NB4 (cell line): ENCODE data around the gene HEMGN.
"Not testable (repeated sequence)": the region's sequence is repeated elsewhere in the genome, so short reads cannot be mapped to it uniquely, and the experiment has no call there.

Experiments used
- DNase-seq: peaks from one replicate; pipeline ENCODE4 v3.0.0; 2010; ENCODE audit warnings: low read depth
- H3K4me3 ChIP-seq: one replicate; pipeline ENCODE4 v1.5.1; 2011; ENCODE audit warnings: mild to moderate bottlenecking, low read depth, low read length, moderate library complexity
- MYC ChIP-seq: IDR thresholded peaks from 2 replicates; pipeline ENCODE4 v1.6.1; 2011; ENCODE audit warnings: low read depth, low read length
- POLR2A ChIP-seq: IDR thresholded peaks from 2 replicates; pipeline ENCODE4 v1.6.1; 2011; ENCODE audit warnings: mild to moderate bottlenecking; ENCODE audit not compliant: insufficient read length; ENCODE audit errors: extremely low read depth
- TF ChIP-seq, protein P1 (sequence below): IDR thresholded peaks from one replicate; pipeline ENCODE4 v1.5.1; 2012; ENCODE audit warnings: low read depth, low read length
- TF ChIP-seq, protein P2 (sequence below): IDR thresholded peaks from 2 replicates; pipeline ENCODE4 v1.6.1; 2011; ENCODE audit warnings: low read depth, low read length

The HEMGN gene

DNA sequence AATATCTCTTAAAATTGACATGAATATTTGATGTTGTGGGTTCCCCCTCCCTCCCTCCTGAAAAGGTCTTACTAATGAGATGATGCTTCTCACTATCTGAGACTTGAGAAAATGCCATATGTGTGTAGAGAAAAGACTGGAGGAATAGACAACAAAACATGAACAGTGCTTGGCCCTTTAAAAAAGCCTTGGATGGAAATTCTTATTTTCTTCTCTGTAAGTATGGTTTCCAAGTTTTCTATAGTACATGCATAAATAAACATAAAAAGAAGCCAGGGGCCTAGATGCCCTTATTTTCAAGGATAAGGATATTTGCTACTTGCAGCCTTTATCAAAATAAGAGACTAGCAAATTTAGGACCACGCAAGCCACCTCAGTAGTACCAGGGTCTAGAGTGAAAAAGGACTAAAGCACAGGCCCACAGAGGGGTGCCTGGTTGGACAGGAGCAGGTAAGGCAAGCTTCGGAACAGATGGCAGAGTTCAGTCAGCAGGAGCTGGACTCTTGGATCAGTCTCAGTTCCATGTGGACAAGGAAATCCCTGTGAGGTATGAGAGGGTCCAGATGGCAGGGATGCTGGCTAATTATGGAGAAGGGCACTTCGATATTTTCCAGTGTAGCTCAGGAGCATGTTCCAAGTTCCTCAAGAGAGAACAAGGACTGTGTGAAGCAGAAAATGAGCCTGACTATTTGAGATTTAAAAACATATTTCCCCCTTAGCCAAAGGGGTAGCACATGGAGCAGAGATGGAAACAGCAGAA, 40.6 kb upstream of the HEMGN start:
- DNase-seq, result no peak
- H3K4me3 ChIP-seq, result no peak overlapping the region
- TF ChIP-seq, protein P1, sequence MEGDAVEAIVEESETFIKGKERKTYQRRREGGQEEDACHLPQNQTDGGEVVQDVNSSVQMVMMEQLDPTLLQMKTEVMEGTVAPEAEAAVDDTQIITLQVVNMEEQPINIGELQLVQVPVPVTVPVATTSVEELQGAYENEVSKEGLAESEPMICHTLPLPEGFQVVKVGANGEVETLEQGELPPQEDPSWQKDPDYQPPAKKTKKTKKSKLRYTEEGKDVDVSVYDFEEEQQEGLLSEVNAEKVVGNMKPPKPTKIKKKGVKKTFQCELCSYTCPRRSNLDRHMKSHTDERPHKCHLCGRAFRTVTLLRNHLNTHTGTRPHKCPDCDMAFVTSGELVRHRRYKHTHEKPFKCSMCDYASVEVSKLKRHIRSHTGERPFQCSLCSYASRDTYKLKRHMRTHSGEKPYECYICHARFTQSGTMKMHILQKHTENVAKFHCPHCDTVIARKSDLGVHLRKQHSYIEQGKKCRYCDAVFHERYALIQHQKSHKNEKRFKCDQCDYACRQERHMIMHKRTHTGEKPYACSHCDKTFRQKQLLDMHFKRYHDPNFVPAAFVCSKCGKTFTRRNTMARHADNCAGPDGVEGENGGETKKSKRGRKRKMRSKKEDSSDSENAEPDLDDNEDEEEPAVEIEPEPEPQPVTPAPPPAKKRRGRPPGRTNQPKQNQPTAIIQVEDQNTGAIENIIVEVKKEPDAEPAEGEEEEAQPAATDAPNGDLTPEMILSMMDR, result no peak

DNA sequence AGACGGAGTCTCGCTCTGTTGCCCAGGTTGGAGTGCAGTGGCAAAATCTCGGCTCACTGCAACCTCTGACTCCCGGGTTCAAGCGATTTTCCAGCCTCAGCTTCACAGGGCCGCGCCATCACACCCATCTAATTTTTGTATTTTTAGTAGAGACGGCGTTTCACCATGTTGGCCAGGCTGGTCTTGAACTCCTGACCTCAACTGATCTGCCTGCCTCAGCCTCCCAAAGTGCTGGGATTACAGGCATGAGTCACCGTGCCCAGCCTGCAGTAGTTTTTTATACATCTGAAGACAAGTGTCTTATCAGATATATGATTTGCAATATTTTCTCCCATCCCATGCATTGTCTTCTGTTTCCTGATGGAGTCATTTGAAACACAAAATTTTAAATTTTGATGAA, 38.7 kb upstream of the HEMGN start:
- DNase-seq, H3K4me3 ChIP-seq: not testable (repeated sequence)

DNA sequence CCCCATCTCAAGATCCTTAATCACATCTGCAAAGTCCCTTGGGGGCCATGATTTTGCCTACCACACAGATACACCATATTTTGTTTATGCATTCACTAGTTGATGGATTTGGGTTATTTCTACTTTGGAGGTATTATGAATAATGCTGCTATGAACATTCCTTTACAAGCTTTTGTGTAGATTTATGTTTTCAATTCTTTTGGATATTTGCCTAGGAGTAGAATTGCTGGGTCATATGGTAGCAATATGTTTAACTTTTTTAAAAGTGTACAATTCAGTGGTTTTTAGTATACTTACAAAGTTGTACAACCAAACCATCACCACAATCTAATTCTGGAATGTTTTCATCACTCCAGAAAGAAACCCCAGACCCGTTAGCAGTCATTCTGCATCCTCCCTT, 37.4 kb upstream of the HEMGN start:
- DNase-seq, result no peak
- TF ChIP-seq, protein P2, sequence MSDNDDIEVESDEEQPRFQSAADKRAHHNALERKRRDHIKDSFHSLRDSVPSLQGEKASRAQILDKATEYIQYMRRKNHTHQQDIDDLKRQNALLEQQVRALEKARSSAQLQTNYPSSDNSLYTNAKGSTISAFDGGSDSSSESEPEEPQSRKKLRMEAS, result no peak
- H3K4me3 ChIP-seq, result no peak overlapping the region

DNA sequence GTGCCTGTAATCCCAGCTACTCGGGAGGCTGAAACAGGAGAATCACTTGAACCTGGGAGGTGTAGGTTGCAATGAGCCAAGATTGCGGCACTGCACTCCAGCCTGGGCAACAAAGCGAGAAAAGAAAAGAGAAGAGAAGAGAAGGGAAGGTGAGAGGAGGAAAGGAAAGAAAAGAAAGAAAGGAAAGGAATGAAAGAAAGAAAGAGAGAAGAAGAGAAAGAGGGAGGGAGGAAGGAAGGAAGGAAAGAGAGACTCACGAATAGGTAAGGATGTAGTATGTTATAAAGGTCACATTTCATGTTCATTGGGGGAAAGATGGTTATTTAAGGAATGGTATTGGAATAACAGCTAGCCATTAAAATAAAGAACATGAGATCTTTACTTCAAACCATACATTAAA, 34.8 kb upstream of the HEMGN start:
- no peak for DNase-seq
- H3K4me3 ChIP-seq, result no peak overlapping the region
- TF ChIP-seq, protein P2, result no peak
- TF ChIP-seq MYC, result no peak
- no peak for TF ChIP-seq POLR2A
- TF ChIP-seq, protein P1, result no peak

DNA sequence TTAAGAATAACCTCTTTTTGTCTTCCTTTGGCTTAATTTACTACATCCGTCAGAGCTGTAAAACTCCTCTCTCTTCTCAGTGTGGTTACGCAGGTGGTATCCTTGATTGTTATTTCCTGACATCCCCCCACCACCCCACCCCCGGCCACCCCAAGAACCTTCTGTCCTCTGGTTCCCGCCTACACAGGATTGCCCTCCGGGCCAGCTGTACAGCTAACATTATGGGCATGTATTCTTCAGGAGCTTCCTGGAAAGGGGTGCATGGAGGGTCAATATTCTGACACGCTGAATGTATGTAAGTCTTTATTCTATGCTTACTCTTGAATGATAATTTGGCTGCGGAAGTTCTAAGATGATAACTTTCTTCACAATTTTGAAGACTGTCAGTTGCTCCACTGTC, 32.2 kb upstream of the HEMGN start:
- TF ChIP-seq, protein P2, result no peak
- TF ChIP-seq MYC (no peak), POLR2A (no peak)
- TF ChIP-seq, protein P1, result no peak
- no peak overlapping the region for H3K4me3 ChIP-seq
- DNase-seq, result no peak

DNA sequence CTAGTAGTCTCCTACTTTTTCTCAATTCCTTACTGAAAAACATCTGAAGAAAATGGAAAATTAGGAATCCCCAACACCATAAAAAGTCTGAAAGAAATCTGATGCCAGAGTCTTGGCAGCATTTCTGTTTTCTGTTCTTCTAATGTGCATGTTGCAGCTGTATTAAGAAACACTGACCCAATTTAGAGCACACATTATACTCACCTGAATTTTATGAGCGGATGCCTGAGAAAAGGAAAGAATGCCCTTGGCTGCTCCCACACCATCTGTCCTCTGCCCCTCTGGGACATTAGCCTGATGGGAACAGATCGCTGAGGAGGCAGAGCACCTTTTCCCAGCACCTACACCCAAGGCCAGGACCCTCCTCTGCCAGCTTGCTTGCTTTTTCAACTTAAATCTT, 31.0 kb upstream of the HEMGN start:
- H3K4me3 ChIP-seq, result no peak overlapping the region
- TF ChIP-seq MYC, result no peak
- TF ChIP-seq, protein P2, result no peak
- TF ChIP-seq POLR2A, result no peak
- TF ChIP-seq, protein P1, result no peak

DNA sequence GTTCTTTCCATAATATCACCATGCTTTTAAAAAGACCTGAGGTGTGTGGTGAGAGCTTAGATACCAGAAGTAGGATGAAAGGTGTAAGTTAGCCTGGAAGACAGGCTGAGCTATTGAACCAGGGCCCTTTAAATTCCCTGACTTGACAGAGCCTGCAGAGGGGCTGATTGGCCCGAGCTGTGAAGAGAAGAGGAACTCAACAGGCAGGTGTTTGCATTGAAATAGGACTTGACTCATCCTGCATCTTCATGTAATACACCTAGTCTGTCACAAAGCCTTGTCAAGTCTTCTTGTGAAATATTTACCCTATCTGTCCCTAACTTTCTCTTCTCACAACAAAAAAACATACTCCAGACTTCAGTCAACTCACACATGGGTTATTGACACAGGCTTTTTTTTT, 28.5 kb upstream of the HEMGN start:
- no peak for TF ChIP-seq MYC
- TF ChIP-seq, protein P2, result no peak
- TF ChIP-seq POLR2A, result no peak
- TF ChIP-seq, protein P1, result no peak
- H3K4me3 ChIP-seq, result no peak overlapping the region
- no peak for DNase-seq

More for the DNA sequence above, 31.0 kb upstream of the HEMGN start:
- no peak for DNase-seq
